Lower leg skin (tissue), 4 donors: ENCODE results near the gene FAM228B. TPM values are rescaled to one million over a fixed set of nuclear protein-coding genes. Genes with fewer than 3 reads are reported as not detected.
"Not testable (repeated sequence)": the region's sequence is repeated elsewhere in the genome, so short reads cannot be mapped to it uniquely, and the experiment has no call there.

Experiments
- DNase-seq, 2 donors: peaks; one replicate each; pipeline ENCODE4 v3.0.0-alpha.2; 2019; ENCODE audit warnings: low spot score in 2 of 2
- H3K4me3 ChIP-seq: fragments of 200-600 bp; sonication (generic); 2 replicates; pipeline ENCODE4 v1.5.1; 2017; ENCODE audit warnings: mild to moderate bottlenecking, low read depth; ENCODE audit not compliant: poor library complexity, severe bottlenecking
- POLR2A ChIP-seq, 2 donors: fragments of 450-650 bp; IDR thresholded peaks; one replicate each; pipeline ENCODE4 v1.6.1; 2016 to 2017; ENCODE audit warnings: antibody characterized with exemption in 2 of 2, mild to moderate bottlenecking in 1 of 2, moderate library complexity in 1 of 2
- WGBS, 2 donors: methylation state at CpG; one replicate each; pipeline ENCODE4 v1.1.5; 2018; 5-methylcytosine and 5-hydroxymethylcytosine counted together
- intact Hi-C: fragments of 100-400 bp; cut with DNase I; formaldehyde crosslinking; loops from one replicate; pipeline ENCODE4 v1.15.0; 2023; ENCODE audit warnings: low total_unique reads
- total RNA-seq, 4 donors: library from RNA; depleted of rRNA; stranded (reverse); fragments of >200 nt; gene quantifications; one replicate each; pipeline ENCODE4 v1.1.0, GENCODE V29; 2016
- TF ChIP-seq, protein P1 (sequence below), 3 donors: fragments of 450-650 bp; IDR thresholded peaks; one replicate each; pipeline ENCODE4 v1.5.1; 2016; ENCODE audit warnings: antibody characterized with exemption in 3 of 3, mild to moderate bottlenecking in 3 of 3, moderate library complexity in 2 of 3

The FAM228B gene
- total RNA-seq, 4 donors from 2014 or later: 2.8 to 15.1 (median 4.6) TPM

DNA sequence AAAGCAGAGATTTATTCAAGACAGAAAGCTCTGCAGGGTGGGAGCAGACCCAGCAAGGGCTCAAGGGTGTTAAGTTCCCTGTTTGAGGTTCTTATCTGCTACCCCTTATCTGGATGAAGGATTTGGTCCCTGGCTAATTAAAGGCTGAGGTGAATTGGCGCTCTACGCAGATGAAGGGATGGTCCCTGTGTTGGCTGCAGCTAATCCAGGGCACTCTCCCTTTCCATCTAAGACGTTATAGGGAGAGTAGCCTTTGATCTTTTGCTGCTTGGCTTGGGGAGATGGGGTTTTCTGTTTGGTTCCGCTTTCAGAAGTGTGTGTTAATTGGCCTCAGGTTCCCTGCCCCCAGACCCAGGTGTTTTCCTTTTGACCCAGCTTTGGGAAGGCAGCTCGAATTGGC is 68.6 kb downstream of the FAM228B start:
- WGBS, 2 donors: 58 to 66% methylated on average over 5 of the region's 5 CpGs
- TF ChIP-seq, protein P1, sequence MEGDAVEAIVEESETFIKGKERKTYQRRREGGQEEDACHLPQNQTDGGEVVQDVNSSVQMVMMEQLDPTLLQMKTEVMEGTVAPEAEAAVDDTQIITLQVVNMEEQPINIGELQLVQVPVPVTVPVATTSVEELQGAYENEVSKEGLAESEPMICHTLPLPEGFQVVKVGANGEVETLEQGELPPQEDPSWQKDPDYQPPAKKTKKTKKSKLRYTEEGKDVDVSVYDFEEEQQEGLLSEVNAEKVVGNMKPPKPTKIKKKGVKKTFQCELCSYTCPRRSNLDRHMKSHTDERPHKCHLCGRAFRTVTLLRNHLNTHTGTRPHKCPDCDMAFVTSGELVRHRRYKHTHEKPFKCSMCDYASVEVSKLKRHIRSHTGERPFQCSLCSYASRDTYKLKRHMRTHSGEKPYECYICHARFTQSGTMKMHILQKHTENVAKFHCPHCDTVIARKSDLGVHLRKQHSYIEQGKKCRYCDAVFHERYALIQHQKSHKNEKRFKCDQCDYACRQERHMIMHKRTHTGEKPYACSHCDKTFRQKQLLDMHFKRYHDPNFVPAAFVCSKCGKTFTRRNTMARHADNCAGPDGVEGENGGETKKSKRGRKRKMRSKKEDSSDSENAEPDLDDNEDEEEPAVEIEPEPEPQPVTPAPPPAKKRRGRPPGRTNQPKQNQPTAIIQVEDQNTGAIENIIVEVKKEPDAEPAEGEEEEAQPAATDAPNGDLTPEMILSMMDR (IDR thresholded peaks at IDR 0.05): no peak
- TF ChIP-seq POLR2A (IDR thresholded peaks at IDR 0.05): no peak
- H3K4me3 ChIP-seq: no peak overlapping the region
- intact Hi-C loops: no loop called here
- no peak for DNase-seq

DNA sequence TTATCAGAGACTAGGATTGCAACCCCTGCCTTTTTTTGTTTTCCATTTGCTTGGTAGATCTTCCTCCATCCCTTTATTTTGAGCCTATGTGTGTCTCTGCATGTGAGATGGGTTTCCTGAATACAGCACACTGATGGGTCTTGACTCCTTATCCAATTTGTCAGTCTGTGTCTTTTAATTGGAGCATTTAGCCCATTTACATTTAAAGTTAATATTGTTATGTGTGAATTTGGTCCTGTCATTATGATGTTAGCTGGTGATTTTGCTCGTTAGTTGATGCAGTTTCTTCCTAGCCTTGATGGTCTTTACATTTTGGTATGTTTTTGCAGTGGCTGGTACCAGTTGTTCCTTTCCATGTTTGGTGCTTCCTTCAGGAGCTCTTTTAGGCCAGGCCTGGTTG is 73.9 kb downstream of the FAM228B start:
- intact Hi-C loops, DNase-seq, H3K4me3 ChIP-seq: not testable (repeated sequence)
- 77 to 96% methylated on average over 1 of the region's 1 CpG for WGBS, 2 donors

DNA sequence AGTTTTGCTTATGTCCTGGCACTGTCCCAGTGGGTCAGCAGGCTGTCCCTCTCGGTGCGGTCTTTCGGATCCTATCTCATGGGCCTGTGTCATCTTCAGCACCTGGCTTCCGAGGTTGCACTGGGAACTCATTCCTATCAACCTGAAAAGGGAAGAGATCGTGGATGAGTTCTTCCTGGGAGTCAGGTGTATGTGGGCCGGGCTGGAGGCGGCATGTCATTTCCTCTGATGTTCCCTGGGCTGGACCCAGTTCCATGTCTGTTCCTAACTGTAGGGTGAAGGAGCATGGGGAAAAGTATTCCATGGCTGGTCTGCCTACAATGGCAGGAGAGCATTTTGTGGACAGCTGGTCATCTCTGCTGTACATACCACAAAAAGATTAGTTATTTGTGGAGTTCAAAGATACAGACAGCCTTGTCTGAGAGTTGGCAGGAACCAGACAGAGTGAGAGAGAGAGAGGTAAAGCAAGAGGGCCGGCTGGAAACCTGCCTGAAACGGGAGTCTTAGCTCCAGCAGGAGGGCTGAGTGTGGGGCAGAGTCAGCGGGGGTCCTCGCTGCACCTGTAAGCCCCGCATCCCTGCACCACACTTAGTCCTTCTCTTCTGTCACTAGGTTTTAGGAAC is 76.8 kb downstream of the FAM228B start:
- no peak for TF ChIP-seq POLR2A (IDR thresholded peaks at IDR 0.05)
- TF ChIP-seq, protein P1 (IDR thresholded peaks at IDR 0.05): no peak
- H3K4me3 ChIP-seq: no peak overlapping the region
- intact Hi-C loops: no loop called here
- no peak for DNase-seq
- 83 to 86% methylated on average over 12 of the region's 12 CpGs for WGBS, 2 donors

DNA sequence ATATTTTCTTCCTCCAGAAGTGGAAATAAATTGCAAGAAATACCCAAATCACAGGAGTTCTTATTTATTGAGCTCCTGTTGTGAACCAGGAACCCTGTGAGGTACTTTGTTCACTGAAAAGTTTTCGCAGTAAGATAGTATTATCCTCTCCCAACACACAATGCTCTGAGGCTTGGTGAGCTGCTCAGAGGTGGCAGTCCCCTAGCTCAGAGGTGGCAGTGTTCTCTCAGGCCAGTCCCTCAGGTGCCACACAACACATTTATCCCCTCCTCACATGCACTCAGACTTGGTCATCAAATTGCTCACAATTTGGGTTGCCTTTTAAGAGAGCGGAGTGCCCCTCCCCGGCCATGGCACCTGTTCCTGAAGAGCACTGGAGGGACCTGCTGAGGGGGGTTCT is 77.5 kb downstream of the FAM228B start:
- WGBS, 2 donors: 96 to 100% methylated on average over 3 of the region's 3 CpGs
- H3K4me3 ChIP-seq: no peak overlapping the region
- no peak for DNase-seq
- TF ChIP-seq POLR2A (IDR thresholded peaks at IDR 0.05): no peak
- TF ChIP-seq, protein P1 (IDR thresholded peaks at IDR 0.05): no peak
- intact Hi-C loops: no loop called here

DNA sequence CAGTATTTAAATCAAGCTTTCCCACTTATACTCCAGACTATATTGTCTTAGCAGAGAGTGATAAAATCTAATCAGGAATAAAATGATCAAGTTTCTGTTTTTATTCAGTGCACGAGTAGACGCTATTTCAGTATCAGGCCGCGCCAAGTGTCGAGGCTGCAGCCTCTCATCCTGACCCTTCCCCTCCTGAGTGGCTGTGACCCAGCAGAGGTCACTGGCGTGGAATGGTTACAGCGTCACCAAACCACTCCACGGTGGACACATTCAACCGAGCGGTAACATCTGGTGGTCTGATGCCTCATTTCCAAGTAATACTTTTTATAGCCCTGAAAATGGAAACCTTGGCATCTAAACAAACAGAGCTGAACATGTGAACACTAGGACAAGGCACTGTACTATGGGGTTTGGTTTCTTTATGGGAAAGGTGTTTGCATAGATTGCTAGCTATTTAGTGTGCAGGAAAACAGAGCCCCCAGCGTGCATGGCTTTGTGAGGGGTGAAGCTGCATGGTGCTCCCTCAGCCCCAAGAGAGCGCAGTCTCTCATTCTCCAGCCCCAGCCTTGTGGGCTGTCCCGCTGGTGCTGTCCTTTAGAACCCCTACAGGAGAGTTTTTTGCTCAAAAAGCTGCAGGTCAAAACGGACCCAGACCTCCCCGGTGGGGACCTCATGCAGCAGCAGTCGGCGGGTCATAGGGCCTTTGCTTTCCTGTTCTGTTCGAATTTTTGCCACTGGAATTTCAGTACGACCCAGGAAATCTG is 79.9 kb downstream of the FAM228B start:
- peak in 1 of 2 donors; percentile 59 for DNase-seq
- intact Hi-C loops: no loop called here
- no peak overlapping the region for H3K4me3 ChIP-seq
- 82 to 86% methylated on average over 19 of the region's 19 CpGs for WGBS, 2 donors
- no peak for TF ChIP-seq POLR2A (IDR thresholded peaks at IDR 0.05)
- TF ChIP-seq, protein P1 (IDR thresholded peaks at IDR 0.05): no peak

DNA sequence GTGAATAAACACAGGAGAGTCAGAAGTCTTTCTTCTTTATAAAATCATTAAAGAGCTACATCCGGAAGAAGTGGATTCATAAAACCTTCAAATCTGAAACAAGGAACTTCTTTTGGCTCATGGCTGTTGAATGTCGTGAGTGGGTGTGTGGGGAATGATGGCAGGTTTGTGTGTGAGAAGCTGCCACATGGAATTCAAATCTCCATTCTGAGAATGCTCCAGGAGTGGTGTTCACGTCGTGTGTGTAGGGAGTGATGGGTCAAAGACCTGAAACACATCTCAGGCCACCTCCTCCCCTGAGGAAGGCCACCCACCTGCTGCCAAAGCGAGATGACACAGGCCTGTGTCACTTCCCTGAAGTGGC is 80.5 kb downstream of the FAM228B start:
- intact Hi-C loops: no loop called here
- TF ChIP-seq, protein P1 (IDR thresholded peaks at IDR 0.05): no peak
- TF ChIP-seq POLR2A (IDR thresholded peaks at IDR 0.05): no peak
- no peak overlapping the region for H3K4me3 ChIP-seq
- DNase-seq: no peak
- 82 to 90% methylated on average over 5 of the region's 5 CpGs for WGBS, 2 donors
